Astrocyte of the cerebellum (primary cell): Measurements from ENCODE around the gene LRCH1.

Experiments used
- DNase-seq: peaks from one replicate; pipeline ENCODE4 v3.0.0-alpha.2; 2011; ENCODE audit warnings: low read depth
- H3K4me3 ChIP-seq: 2 replicates; pipeline ENCODE4 v1.5.1; 2011; ENCODE audit warnings: mild to moderate bottlenecking, low read depth, low read length, moderate library complexity
- in situ Hi-C: cut with HindIII; loops from 2 replicates; pipeline ENCODE4 v1.10.0; 2017; ENCODE audit warnings: low sequenced_read_pairs
- TF ChIP-seq, protein P1 (sequence below): IDR thresholded peaks from 2 replicates; pipeline ENCODE4 v1.5.1; 2012; ENCODE audit warnings: low read length, low read depth, moderate library complexity, mild to moderate bottlenecking; ENCODE audit errors: missing control alignments

The LRCH1 gene

DNA sequence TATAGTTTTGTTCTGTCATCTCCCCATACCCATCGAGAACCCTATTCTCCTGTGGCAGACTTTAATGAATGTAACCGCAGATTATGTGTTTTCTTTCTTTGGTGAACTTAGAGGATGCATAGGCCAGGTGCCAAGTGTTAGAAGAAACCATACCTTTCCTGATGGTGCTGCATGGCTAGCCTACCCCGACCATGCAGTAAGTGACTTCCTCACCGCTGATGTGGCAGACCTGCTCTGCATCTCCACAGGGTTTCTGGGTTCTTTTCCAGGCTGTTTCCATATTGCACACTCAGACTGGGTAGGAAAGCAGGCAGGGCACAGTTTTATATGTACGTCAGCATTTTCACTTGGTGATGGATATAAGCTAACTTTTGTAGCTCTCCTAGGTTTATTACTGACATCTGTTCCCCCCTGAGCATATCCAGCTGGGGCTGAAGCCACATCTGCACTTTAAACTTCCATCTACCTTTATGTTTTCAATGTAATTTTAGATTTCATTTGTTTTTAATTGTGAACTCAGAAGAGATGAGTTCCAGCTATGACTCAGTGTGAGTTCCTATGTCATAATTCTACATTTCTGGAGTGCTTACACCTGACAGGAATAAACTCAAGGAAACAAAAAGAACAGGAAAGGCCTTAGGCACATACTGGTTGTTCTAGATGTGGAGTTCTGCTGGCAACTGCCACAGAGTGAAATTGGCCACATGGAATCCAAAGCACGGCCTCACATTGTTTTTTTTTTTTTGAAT lies 42.3 kb downstream of the LRCH1 start:
- no peak overlapping the region for H3K4me3 ChIP-seq
- peak; percentile 26 for DNase-seq
- TF ChIP-seq, protein P1, sequence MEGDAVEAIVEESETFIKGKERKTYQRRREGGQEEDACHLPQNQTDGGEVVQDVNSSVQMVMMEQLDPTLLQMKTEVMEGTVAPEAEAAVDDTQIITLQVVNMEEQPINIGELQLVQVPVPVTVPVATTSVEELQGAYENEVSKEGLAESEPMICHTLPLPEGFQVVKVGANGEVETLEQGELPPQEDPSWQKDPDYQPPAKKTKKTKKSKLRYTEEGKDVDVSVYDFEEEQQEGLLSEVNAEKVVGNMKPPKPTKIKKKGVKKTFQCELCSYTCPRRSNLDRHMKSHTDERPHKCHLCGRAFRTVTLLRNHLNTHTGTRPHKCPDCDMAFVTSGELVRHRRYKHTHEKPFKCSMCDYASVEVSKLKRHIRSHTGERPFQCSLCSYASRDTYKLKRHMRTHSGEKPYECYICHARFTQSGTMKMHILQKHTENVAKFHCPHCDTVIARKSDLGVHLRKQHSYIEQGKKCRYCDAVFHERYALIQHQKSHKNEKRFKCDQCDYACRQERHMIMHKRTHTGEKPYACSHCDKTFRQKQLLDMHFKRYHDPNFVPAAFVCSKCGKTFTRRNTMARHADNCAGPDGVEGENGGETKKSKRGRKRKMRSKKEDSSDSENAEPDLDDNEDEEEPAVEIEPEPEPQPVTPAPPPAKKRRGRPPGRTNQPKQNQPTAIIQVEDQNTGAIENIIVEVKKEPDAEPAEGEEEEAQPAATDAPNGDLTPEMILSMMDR: no peak
- in situ Hi-C loops: no loop called here

DNA sequence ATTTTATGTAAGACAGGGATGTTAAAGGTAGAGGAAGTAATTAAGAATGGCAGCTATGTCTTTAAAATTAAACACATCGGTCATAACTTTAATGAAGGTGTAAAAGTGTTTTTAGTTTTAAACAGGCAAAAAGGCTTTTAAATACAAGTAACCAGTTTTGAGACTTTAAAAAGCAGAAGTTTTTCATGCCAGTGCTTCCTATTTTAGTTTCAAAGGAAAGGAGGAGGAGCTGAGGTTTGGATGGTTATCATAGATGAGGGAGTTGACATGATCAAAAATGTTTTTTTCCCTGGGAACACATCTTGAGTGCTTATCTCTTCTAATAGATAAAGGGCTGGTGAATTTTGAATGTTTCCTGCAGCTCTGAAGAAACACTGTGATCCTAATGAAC lies 42.9 kb downstream of the LRCH1 start:
- H3K4me3 ChIP-seq: no peak overlapping the region
- TF ChIP-seq, protein P1: no peak
- no peak for DNase-seq
- in situ Hi-C loops: no loop called here

DNA sequence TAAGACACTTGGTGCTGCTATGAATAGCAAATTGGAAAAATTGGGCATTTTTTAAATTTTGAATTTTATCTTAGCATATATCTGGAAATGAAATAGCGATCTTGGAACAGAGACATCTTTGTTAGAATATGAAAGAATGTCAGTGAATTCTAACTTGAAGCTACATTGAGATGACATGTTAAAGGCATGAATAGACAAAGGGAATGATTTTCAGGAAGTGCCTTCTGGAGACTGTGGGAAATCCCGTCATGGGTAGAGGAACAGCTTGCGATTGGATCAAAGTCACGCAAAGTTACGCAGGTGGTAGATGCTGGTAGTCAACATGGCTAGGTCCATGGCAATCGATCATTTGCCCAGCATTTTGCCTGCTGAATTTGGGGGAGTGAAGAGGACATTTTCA lies 43.5 kb downstream of the LRCH1 start:
- TF ChIP-seq, protein P1: no peak
- no peak for DNase-seq
- no peak overlapping the region for H3K4me3 ChIP-seq
- in situ Hi-C loops: no loop called here

DNA sequence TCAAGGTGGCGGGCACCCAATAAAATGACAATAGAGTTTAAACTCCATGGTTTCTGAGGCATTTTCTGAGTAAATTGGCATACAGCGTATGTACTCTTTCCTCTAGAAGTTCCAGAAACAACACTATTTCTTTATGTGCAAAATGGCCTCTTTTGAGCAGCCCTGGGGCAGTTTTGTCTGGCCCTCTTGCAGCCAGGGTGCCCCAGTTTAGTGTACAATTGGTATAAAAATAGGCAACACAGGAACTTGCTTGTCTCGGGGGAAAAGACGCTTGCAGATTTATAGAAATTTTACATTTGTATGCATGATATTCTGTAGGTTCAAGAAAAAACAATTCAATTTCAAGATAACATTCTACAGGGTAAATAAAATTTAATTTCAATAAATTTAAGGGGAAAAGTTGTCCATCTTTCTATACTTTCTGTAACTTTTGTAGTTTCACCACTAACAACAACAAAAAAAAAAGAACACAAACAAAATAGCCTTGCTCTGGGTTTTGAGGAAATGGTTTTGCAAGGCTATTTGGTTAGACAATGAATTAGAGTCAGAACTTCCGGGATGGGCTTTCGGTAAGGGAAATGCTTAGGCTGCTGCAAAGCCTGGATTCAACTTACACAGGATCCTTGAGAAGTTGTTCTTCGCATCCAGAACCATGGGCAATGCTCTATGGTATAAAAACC lies 45.3 kb downstream of the LRCH1 start:
- H3K4me3 ChIP-seq: no peak overlapping the region
- TF ChIP-seq, protein P1: no peak
- in situ Hi-C loops: no loop called here
- no peak for DNase-seq

DNA sequence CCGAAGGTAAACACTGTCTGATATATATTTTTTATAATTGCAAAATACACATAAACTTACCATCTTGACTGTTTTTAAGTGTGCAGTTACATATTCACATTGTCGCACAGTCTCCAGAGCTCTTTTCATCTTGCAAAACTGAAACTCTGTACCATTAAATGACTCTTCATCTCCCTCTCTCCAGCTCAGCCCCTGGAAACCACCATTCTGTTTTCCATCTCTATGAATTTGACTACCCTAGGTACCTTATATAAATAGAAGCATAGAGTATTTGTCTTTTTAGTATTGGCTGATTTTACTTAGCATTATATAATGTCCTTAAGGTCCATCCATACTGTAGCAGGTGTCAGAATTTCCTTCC lies 45.8 kb downstream of the LRCH1 start:
- in situ Hi-C loops: no loop called here
- TF ChIP-seq, protein P1: no peak
- no peak for DNase-seq
- no peak overlapping the region for H3K4me3 ChIP-seq

DNA sequence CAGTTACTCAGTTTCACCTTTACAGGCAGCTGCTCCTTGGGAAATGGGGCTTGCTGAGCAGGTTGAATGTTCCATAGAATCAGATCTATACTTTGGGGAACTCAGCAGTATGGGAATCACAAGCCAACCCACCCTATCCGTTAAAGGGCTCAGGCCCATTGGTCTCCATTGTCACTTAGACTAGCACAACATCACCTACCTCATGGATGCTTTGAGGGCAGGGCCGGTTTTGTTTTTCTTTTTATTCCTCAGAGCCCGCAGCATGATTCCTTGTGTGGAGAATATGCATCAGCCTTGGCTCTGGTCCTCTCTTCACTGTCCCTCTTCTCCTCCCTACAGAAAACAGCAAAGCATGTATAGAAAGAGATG lies 48.0 kb downstream of the LRCH1 start:
- TF ChIP-seq, protein P1: no peak
- DNase-seq: no peak
- in situ Hi-C loops: loop anchor here (10.0 kb wide), 1 partner anchor 46 kb away; the partner anchor contains the start of gene LRCH1
- no peak overlapping the region for H3K4me3 ChIP-seq
